Non-pigmented ciliary epithelial cell (primary cell): ENCODE results near the gene XPA.
A peak's percentile ranks its signal among the peaks of the same experiment; 100 is the strongest.
"Not testable (repeated sequence)": the region's sequence is repeated elsewhere in the genome, so short reads cannot be mapped to it uniquely, and the experiment has no call there.

ENCODE experiments used
- DNase-seq: peaks from one replicate; pipeline ENCODE4 v3.0.0-alpha.2; 2010; ENCODE audit warnings: low read depth

XPA gene

GRCh38 chr9:97696803-97697601 is at the start of gene XPA:
Gene XPA, minus strand, starts transcription at chr9:97697340. Its CDS starts 48 bp downstream, at chr9:97697292.
- DNase-seq: peak; percentile 40

GRCh38 chr9:97744710-97745708 is 47.9 kb upstream of the XPA start:
- no peak for DNase-seq

DNA sequence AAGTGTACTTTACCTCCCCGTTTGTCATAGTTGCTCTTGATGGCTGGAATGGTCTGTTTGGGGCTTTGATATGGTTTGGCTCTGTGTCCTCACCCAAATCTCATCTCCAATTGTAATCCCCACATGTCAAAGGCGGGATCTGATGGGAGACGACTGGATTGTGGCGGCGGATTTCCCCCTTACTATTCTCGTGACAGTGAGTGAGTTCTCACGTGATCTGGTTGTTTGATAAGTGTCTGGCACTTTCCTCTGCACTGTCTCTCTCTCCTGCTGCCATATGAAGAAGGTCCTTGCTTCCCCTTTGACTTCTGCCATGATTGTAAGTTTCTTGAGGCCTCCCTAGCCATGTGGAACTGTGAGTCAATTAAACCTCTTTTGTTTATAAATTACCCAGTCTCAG is 46.9 kb upstream of the XPA start:
- not testable (repeated sequence) for DNase-seq

DNA sequence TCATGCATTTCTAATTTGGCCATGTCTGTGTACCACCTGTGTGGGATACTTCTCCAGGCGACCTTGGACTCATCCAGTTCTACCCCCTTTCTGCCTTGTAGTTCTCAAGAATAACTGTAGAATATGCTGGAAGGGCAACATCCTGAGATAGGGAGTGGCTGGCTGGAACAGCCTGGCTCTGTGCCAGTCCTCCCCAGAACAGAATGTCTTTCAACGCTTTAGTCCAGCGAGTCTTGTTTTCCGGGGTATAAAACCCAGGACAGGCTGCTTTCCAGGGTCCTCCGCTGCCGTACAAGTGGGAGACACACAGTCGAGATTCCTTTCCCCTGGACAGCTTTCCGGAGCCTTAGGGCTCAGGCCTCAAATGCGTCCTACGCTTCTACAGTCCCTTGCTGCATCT is 45.4 kb upstream of the XPA start:
- DNase-seq: no peak

GRCh38 chr9:97741947-97742346 is 44.8 kb upstream of the XPA start:
- no peak for DNase-seq

DNA sequence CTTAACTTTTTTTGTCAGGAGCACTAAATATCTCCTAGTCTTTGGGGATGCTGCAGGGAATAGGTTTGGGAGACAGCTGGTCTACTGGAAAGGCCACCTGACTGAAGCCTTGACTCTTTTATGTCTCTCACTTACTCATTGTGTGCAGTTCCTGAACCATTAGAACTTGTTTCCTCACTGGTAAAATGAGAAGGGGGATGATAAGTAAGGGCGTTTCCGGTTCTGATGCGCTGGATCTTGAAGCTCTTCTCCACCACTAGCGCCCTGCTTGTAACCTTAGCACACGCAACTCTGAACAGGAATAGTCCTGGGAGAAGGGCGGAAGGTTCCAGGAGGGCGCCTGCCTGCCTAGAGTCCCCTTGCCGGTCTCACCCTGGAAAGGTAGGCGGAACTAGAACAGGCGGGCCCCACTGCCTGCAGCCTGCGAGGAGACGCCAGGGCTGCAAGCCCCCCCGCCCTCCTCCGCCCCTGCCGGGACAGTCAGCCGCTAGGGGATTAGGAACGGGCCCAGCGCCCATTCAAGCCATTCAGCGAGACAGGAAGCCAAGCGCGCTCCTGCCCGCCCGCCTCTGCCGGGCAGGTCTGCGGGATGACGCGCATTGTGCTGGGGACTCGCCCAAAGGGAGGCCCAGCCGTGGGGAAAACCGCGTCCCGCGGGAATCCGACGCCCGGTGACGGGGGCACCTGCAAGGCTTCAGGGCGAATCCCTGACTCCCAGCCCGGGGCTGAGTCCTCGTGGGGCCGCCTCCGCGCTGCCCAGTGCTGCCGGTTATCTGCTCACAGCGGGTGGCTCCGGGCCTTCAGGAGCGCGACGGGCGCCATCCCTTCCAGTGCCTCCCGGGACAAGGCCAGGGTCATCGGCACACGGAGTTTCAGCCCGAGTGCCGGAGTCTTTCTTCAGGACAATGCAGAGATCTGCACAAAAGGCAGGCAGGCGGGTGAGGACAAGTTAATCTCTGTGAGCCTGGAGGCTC is 44.0 kb upstream of the XPA start:
- no peak for DNase-seq

GRCh38 chr9:97737429-97737828 is 40.3 kb upstream of the XPA start:
- no peak for DNase-seq

- DNase-seq: no peak
These were observed 38.0 kb upstream of the XPA start for GRCh38 chr9:97735070-97735600.

- DNase-seq: no peak
These were observed 29.6 kb upstream of the XPA start for GRCh38 chr9:97726716-97727115.

DNA sequence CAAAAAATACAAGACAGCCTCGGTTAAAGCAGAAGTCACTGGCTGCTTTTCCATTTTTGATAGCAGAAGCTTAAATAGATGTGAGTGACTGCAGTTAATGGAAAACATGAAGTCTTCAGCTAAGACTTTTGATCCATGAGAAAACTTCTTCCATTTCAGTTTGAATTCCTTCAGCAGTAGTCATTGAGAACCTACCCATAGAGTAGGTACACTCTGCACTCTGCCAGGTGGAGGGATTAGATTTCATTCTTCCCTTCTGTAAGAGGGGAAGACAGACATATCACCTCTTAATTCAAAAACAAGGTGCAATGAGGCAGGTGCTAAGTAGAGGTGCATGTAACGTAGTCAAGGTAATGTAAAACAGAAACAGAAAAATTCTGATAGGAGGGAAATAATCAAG is 26.7 kb upstream of the XPA start:
- no peak for DNase-seq

DNA sequence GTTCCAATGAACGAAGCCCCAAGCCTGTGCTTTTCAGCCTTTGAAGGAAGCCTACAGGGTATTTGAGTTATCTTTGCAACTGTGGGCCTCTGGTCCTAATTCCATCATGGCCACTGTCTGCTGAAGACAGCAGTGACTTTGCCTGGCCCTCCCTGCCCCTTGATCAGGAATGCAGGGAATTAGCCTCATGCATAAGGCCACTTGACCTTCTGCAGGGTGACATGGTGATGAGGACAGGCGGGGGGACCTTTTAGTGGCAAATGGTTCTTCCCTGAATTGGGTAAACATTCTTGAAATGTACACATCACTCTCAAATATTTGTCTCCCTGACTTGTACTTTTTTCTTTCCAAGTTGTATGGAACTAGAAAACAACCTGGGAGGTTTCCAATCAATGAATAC is 25.2 kb upstream of the XPA start:
- no peak for DNase-seq

- DNase-seq: no peak
These were observed 24.3 kb upstream of the XPA start for GRCh38 chr9:97721396-97721795.

GRCh38 chr9:97717866-97718265 is 20.7 kb upstream of the XPA start:
- no peak for DNase-seq

DNA sequence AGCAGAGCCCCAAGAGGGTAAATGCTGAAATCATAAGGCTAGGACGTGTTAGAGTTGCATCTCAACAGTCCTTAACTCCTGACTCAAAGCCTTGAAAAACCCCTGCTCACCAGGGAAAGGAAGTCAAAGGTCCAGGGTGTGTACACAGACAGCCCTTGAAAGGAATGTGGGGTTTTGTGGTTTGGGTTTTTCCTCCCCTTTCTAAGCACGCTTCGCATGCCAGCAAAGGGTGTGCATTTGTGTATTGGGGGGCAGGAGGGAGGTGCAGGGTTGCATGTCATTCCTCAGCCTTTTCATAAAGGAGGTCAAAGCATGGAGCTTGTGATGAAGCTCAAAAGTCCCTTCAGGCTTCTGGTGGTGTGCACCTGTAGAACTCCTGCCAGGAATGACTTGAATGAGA is 17.3 kb upstream of the XPA start:
- no peak for DNase-seq

DNA sequence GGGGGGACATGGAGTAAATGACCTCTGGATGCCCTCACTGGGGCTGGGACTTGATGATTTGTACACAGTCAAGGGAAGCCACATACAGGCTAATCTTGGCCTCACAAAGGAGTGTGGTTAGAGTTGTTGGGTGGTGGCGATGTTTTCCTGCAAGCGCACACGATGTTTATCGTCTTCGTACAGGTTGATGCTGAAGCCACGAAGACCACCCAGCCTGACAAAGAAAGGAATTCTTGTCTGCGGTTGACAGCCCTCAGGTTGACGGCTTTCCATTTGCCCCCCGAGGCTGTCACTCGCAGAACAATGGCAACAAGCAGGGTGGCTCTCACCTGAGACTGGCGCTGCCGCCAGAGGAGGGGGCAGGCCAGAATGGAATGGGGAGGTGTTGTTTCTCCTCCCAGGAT is 14.1 kb upstream of the XPA start:
- no peak for DNase-seq

DNA sequence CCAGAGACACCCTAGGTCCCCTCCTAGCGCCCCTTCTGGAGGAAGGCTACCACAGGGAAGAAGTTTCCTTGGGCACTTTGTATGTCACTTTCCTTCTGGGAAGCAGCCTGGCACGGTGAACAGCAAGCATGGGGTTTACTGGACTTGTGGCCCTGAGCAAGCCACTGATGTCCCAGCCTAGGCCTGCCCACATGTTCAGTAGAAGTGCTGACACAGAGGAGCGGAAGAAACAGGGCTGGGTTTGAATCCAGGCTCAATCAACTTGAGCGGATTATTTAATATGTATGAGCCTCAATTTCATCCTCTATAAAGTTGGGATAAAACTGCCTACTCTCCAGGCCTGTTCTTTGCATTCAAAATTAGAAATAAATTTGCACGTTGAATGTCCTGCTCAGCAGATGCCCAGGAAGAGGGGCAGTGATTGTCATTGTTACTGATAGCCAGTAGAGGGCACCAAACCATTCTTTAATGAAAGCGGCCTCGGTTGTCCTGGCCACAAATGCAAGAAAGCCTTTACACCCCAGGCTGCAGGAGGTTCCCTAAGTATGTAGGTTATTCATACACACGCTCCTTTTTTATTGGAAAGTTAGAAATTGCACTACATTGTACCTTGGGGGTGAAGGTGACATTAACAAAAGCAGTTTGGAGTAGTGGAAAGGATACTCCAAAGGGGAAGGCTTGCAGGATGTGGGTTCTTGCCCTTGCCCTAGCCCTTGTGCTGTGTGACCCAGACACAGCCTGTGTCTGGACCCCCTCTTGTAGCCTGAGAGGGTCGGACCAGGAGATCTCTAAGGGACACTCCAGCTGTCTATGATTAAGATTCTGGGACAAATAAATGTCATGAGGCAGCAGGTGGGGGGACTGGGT is 13.4 kb upstream of the XPA start:
- DNase-seq: no peak

GRCh38 chr9:97706246-97706645 is 9.1 kb upstream of the XPA start:
- DNase-seq: no peak

DNA sequence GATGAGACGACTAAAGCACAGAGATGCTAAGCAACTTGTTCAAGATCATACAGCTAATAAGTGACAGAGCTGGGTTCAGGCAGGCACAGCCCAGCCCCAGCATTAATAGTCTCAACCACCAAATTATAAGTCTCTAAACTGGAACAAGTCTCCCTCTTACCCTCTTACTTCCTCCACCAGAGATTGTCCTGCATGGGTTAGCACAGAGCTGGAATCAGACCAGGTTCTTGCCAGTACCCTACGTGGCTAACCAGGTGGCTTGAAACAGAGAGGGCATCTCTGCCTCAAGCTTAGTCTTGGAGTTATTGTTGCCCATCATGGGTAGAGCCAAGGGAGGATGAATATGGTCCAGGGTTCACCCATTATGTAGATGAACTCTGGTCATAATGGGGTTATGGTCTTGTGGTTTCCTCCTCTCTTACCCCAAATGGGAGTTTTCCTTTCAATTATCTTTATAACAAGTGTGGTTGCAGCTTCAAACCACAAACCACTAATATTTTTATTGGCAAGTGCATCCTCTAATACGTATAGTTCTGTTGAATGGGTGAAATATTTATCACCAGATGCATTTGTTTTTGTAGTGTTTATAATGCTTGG is 8.3 kb upstream of the XPA start:
- no peak for DNase-seq

- DNase-seq: no peak
These were observed 7.7 kb upstream of the XPA start for GRCh38 chr9:97704851-97705250.

- DNase-seq: no peak
These were observed 7.2 kb upstream of the XPA start for GRCh38 chr9:97704345-97704677.
